ENCODE measurements around the gene MTREX.

MTREX gene

GRCh38 chr5:55300890-55301289, 6.9 kb upstream of the MTREX start:
- Histone ChIP-seq H3K23ac (ENCODE audit: low read length in 2 of 2) (no peak overlapping the region), H4K91ac (ENCODE audit: low read length) (no peak overlapping the region), H3K9ac (ENCODE audit: low read length) (no peak overlapping the region), H2AFZ (ENCODE audit: low read depth, low read length) (no peak overlapping the region), H4K8ac (ENCODE audit: low read length) (no peak overlapping the region), H2BK120ac (ENCODE audit: low read depth, low read length) (no peak overlapping the region), H3K14ac (ENCODE audit: low read length in 2 of 2) (no peak overlapping the region), H3K4me1 (ENCODE audit: control insufficient read depth, insufficient read depth, low read depth, low read length) (no peaks in the 10 kb centered on the region), H3K27me3 (ENCODE audit: control insufficient read depth in 1 of 2, insufficient read depth in 1 of 2, low read length in 2 of 2) (no peaks in the 10 kb centered on the region), H3K4me2 (ENCODE audit: low read length, poor library complexity, severe bottlenecking) (no peak overlapping the region), H3K4ac (ENCODE audit: low read depth in 1 of 2, low read length in 2 of 2) (no peak overlapping the region), H2BK12ac (ENCODE audit: low read length in 2 of 2) (no peak overlapping the region), H2AK5ac (ENCODE audit: low read length, severe bottlenecking) (no peak overlapping the region), H2BK15ac (ENCODE audit: low read depth, poor library complexity, severe bottlenecking) (no peak overlapping the region), H3K9me3 (ENCODE audit: control insufficient read depth, low read length) (peaks cover 15% of the 10 kb centered on the region), H2BK5ac (ENCODE audit: low read depth, low read length, poor library complexity, severe bottlenecking) (no peak overlapping the region), H3K27ac (ENCODE audit: low read length, poor library complexity, severe bottlenecking) (no peak overlapping the region), H3K36me3 (ENCODE audit: control insufficient read depth in 1 of 2, insufficient read depth in 2 of 2, low read depth in 1 of 2, low read length in 2 of 2) (peaks cover 0 to 56% of the 10 kb centered on the region in 2 experiments), H3K79me1 (replicated peaks; ENCODE audit: low read length, poor library complexity, severe bottlenecking) (peaks cover 15% of the 10 kb centered on the region), H3K18ac (ENCODE audit: low read depth in 1 of 2, low read length in 2 of 2) (no peak overlapping the region), H3K4me3 (ENCODE audit: insufficient read depth in 1 of 2, low read depth in 1 of 2, low read length in 2 of 2) (peak overlapping the region in 1 of 2 experiments; percentile 18)
- WGBS: 100% methylated on average over 2 of the region's 2 CpGs
- DNase-seq: no peak

- H3K36me3 ChIP-seq (ENCODE audit: control insufficient read depth in 1 of 2, insufficient read depth in 2 of 2, low read depth in 1 of 2, low read length in 2 of 2): peaks cover 0 to 33% of the 10 kb centered on the region in 2 experiments
- H2BK15ac ChIP-seq (ENCODE audit: low read depth, poor library complexity, severe bottlenecking): no peak overlapping the region
- H4K8ac ChIP-seq (ENCODE audit: low read length): no peak overlapping the region
- H2AFZ ChIP-seq (ENCODE audit: low read depth, low read length): no peak overlapping the region
- DNase-seq: peak; percentile 92
- no peak overlapping the region for H3K4me2 ChIP-seq (ENCODE audit: low read length, poor library complexity, severe bottlenecking)
- no peak overlapping the region for H3K4ac ChIP-seq (ENCODE audit: low read depth in 1 of 2, low read length in 2 of 2)
- no peaks in the 10 kb centered on the region for H3K27me3 ChIP-seq (ENCODE audit: control insufficient read depth in 1 of 2, insufficient read depth in 1 of 2, low read length in 2 of 2)
- H3K9ac ChIP-seq (ENCODE audit: low read length): peak overlapping the region; percentile 58
- peaks cover 13% of the 10 kb centered on the region for H3K79me1 ChIP-seq (replicated peaks; ENCODE audit: low read length, poor library complexity, severe bottlenecking)
- WGBS: 28% methylated on average over 4 of the region's 4 CpGs
- no peaks in the 10 kb centered on the region for H3K4me1 ChIP-seq (ENCODE audit: control insufficient read depth, insufficient read depth, low read depth, low read length)
- H3K9me3 ChIP-seq (ENCODE audit: control insufficient read depth, low read length): peaks cover 9% of the 10 kb centered on the region
- no peak overlapping the region for H2BK12ac ChIP-seq (ENCODE audit: low read length in 2 of 2)
- no peak overlapping the region for H2BK120ac ChIP-seq (ENCODE audit: low read depth, low read length)
- H4K91ac ChIP-seq (ENCODE audit: low read length): no peak overlapping the region
- peak overlapping the region in 1 of 2 experiments; percentile 16 for H3K4me3 ChIP-seq (ENCODE audit: insufficient read depth in 1 of 2, low read depth in 1 of 2, low read length in 2 of 2)
- H2BK5ac ChIP-seq (ENCODE audit: low read depth, low read length, poor library complexity, severe bottlenecking): no peak overlapping the region
- H3K27ac ChIP-seq (ENCODE audit: low read length, poor library complexity, severe bottlenecking): peak overlapping the region; percentile 36
- no peak overlapping the region for H2AK5ac ChIP-seq (ENCODE audit: low read length, severe bottlenecking)
- no peak overlapping the region for H3K23ac ChIP-seq (ENCODE audit: low read length in 2 of 2)
- H3K18ac ChIP-seq (ENCODE audit: low read depth in 1 of 2, low read length in 2 of 2): peak overlapping the region in 1 of 2 experiments; percentile 62
- H3K14ac ChIP-seq (ENCODE audit: low read length in 2 of 2): no peak overlapping the region
Observed at GRCh38 chr5:55303238-55303690, 4.5 kb upstream of the MTREX start.

GRCh38 chr5:55304584-55304983, 3.2 kb upstream of the MTREX start:
- DNase-seq: no peak
- Histone ChIP-seq H2BK12ac (ENCODE audit: low read length in 2 of 2) (no peak overlapping the region), H3K4me3 (ENCODE audit: insufficient read depth in 1 of 2, low read depth in 1 of 2, low read length in 2 of 2) (peak overlapping the region in 1 of 2 experiments; percentile 94), H3K4me2 (ENCODE audit: low read length, poor library complexity, severe bottlenecking) (no peak overlapping the region), H3K27me3 (ENCODE audit: control insufficient read depth in 1 of 2, insufficient read depth in 1 of 2, low read length in 2 of 2) (no peaks in the 10 kb centered on the region), H3K14ac (ENCODE audit: low read length in 2 of 2) (no peak overlapping the region), H4K8ac (ENCODE audit: low read length) (no peak overlapping the region), H2BK15ac (ENCODE audit: low read depth, poor library complexity, severe bottlenecking) (no peak overlapping the region), H2BK5ac (ENCODE audit: low read depth, low read length, poor library complexity, severe bottlenecking) (no peak overlapping the region), H3K79me1 (replicated peaks; ENCODE audit: low read length, poor library complexity, severe bottlenecking) (peaks cover 10% of the 10 kb centered on the region), H2BK120ac (ENCODE audit: low read depth, low read length) (no peak overlapping the region), H3K23ac (ENCODE audit: low read length in 2 of 2) (no peak overlapping the region), H3K4me1 (ENCODE audit: control insufficient read depth, insufficient read depth, low read depth, low read length) (no peaks in the 10 kb centered on the region), H4K91ac (ENCODE audit: low read length) (no peak overlapping the region), H3K36me3 (ENCODE audit: control insufficient read depth in 1 of 2, insufficient read depth in 2 of 2, low read depth in 1 of 2, low read length in 2 of 2) (peaks cover 0 to 23% of the 10 kb centered on the region in 2 experiments), H2AFZ (ENCODE audit: low read depth, low read length) (no peak overlapping the region), H3K27ac (ENCODE audit: low read length, poor library complexity, severe bottlenecking) (no peak overlapping the region), H3K9me3 (ENCODE audit: control insufficient read depth, low read length) (peaks cover 9% of the 10 kb centered on the region), H3K18ac (ENCODE audit: low read depth in 1 of 2, low read length in 2 of 2) (no peak overlapping the region), H2AK5ac (ENCODE audit: low read length, severe bottlenecking) (no peak overlapping the region), H3K9ac (ENCODE audit: low read length) (no peak overlapping the region), H3K4ac (ENCODE audit: low read depth in 1 of 2, low read length in 2 of 2) (no peak overlapping the region)
- 100% methylated on average over 4 of the region's 6 CpGs for WGBS

GRCh38 chr5:55305345-55305744, 2.4 kb upstream of the MTREX start:
- DNase-seq: no peak
- Histone ChIP-seq H3K18ac (ENCODE audit: low read depth in 1 of 2, low read length in 2 of 2) (no peak overlapping the region), H3K9me3 (ENCODE audit: control insufficient read depth, low read length) (peaks cover 9% of the 10 kb centered on the region), H3K4ac (ENCODE audit: low read depth in 1 of 2, low read length in 2 of 2) (no peak overlapping the region), H3K79me1 (replicated peaks; ENCODE audit: low read length, poor library complexity, severe bottlenecking) (peaks cover 6% of the 10 kb centered on the region), H2BK15ac (ENCODE audit: low read depth, poor library complexity, severe bottlenecking) (no peak overlapping the region), H2AFZ (ENCODE audit: low read depth, low read length) (no peak overlapping the region), H3K9ac (ENCODE audit: low read length) (peak overlapping the region; percentile 99), H2BK5ac (ENCODE audit: low read depth, low read length, poor library complexity, severe bottlenecking) (no peak overlapping the region), H3K4me1 (ENCODE audit: control insufficient read depth, insufficient read depth, low read depth, low read length) (no peaks in the 10 kb centered on the region), H4K8ac (ENCODE audit: low read length) (no peak overlapping the region), H3K27me3 (ENCODE audit: control insufficient read depth in 1 of 2, insufficient read depth in 1 of 2, low read length in 2 of 2) (no peaks in the 10 kb centered on the region), H3K23ac (ENCODE audit: low read length in 2 of 2) (no peak overlapping the region), H3K4me3 (ENCODE audit: insufficient read depth in 1 of 2, low read depth in 1 of 2, low read length in 2 of 2) (peak overlapping the region in 1 of 2 experiments; percentile 94), H3K27ac (ENCODE audit: low read length, poor library complexity, severe bottlenecking) (no peak overlapping the region), H4K91ac (ENCODE audit: low read length) (no peak overlapping the region), H3K4me2 (ENCODE audit: low read length, poor library complexity, severe bottlenecking) (no peak overlapping the region), H3K14ac (ENCODE audit: low read length in 2 of 2) (no peak overlapping the region), H2AK5ac (ENCODE audit: low read length, severe bottlenecking) (no peak overlapping the region), H3K36me3 (ENCODE audit: control insufficient read depth in 1 of 2, insufficient read depth in 2 of 2, low read depth in 1 of 2, low read length in 2 of 2) (peaks cover 0 to 17% of the 10 kb centered on the region in 2 experiments), H2BK120ac (ENCODE audit: low read depth, low read length) (no peak overlapping the region), H2BK12ac (ENCODE audit: low read length in 2 of 2) (no peak overlapping the region)
- 95% methylated on average over 4 of the region's 4 CpGs for WGBS
